ENCODE results near the gene ALDOA.

ALDOA gene

GRCh38 chr16:30087181-30087898, 21.8 kb downstream of the ALDOA start:
- Histone ChIP-seq H3K27me3 (ENCODE audit: insufficient read depth, insufficient read length) (no peaks in the 10 kb centered on the region), H3K4me3 (ENCODE audit: insufficient read length, low read depth) (no peak overlapping the region), H3K4me1 (ENCODE audit: insufficient read depth, insufficient read length) (peaks cover 22% of the 10 kb centered on the region), H3K36me3 (ENCODE audit: insufficient read depth, insufficient read length, low read length) (peaks cover 51% of the 10 kb centered on the region), H3K9me3 (ENCODE audit: insufficient read depth, low read length) (no peaks in the 10 kb centered on the region), H3K9ac (ENCODE audit: insufficient read length, low read depth) (no peak overlapping the region)
- no peak for DNase-seq (ENCODE audit: low read depth, low spot score)
- TF ChIP-seq YY1 (IDR thresholded peaks at IDR 0.05; ENCODE audit: insufficient read depth, insufficient read length), result no peak
- no peak for TF ChIP-seq ZNF274 (IDR thresholded peaks at IDR 0.05; ENCODE audit: low read depth, low read length)
- no peak for TF ChIP-seq SUZ12 (IDR thresholded peaks at IDR 0.05; ENCODE audit: extremely low read depth, insufficient read depth, insufficient read length)

DNA sequence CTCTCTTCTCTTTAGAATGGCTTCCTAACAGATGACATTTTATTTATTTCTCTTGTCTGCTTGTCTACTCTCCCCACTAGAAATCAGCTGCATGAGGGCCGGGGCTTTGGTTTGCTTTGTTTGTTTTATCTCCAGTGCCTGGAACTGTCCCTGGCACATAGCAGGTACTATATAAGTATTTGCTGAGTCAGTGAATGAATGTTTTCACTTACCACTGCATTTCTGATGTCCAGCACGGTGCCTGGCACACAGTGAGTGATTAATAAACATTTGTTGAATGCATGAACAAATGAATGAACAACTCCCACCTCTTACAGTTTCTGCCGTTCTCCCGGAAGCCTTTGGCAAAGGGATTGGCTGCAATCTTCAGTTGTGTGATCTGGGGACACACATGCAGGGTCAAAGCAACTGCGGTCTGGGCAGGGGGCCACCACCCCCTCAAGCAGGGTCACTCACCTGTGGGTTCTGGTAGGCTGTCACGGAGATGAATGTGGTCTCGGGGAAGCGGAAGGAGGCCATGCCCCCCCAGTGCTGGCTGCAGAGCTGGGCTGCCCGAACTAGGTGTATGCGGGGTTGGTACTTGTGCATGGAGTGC, 22.8 kb downstream of the ALDOA start:
- Histone ChIP-seq H3K4me1 (ENCODE audit: insufficient read depth, insufficient read length) (peaks cover 19% of the 10 kb centered on the region), H3K36me3 (ENCODE audit: insufficient read depth, insufficient read length, low read length) (peaks cover 41% of the 10 kb centered on the region), H3K9me3 (ENCODE audit: insufficient read depth, low read length) (no peaks in the 10 kb centered on the region), H3K9ac (ENCODE audit: insufficient read length, low read depth) (peak overlapping the region; percentile 13), H3K4me3 (ENCODE audit: insufficient read length, low read depth) (no peak overlapping the region), H3K27me3 (ENCODE audit: insufficient read depth, insufficient read length) (no peaks in the 10 kb centered on the region)
- DNase-seq (ENCODE audit: low read depth, low spot score), result no peak
- TF ChIP-seq YY1 (IDR thresholded peaks at IDR 0.05; ENCODE audit: insufficient read depth, insufficient read length) (no peak), SUZ12 (IDR thresholded peaks at IDR 0.05; ENCODE audit: extremely low read depth, insufficient read depth, insufficient read length) (no peak), ZNF274 (IDR thresholded peaks at IDR 0.05; ENCODE audit: low read depth, low read length) (no peak)

DNA sequence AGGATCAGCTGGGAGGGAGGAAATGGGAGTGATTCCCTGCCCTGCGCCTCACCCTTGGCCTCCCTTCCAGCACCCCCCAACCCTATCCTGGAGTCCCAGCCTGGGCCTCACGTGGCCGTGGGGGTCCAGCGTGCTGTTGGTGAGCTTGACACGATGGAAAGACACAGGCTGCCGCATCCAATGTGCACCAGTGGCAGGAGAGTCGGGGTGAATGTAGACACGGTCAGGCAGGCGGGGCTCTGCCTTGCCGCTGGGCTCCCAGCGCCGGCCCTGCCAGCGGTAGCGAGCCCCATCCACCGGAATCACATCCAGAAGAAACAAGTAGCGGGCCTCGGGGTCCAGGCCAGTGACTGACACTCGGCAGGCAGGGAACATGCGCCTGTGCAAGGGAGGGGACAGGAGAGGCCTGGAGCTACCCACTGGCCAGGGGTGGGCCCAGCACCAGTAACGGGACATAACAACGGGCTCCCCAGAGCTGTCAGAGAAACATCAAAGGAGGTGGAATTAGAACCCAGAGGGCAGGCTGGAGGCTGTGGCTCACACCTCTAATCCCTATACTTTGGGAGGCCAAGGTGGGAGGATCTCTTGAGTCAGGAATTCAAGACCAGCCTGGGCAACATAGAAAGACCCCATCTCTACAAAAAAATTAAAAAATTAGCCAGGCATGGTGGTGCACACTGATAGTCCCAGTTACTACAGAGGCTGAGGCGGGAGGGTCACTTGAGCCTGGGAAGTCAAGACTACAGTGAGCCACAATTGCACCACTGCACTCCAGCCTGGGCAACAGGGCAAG, 23.5 kb downstream of the ALDOA start:
- TF ChIP-seq YY1 (IDR thresholded peaks at IDR 0.05; ENCODE audit: insufficient read depth, insufficient read length) (no peak), ZNF274 (IDR thresholded peaks at IDR 0.05; ENCODE audit: low read depth, low read length) (no peak), SUZ12 (IDR thresholded peaks at IDR 0.05; ENCODE audit: extremely low read depth, insufficient read depth, insufficient read length) (no peak)
- Histone ChIP-seq H3K4me1 (ENCODE audit: insufficient read depth, insufficient read length) (peaks cover 19% of the 10 kb centered on the region), H3K9me3 (ENCODE audit: insufficient read depth, low read length) (no peaks in the 10 kb centered on the region), H3K9ac (ENCODE audit: insufficient read length, low read depth) (peak overlapping the region; percentile 13), H3K36me3 (ENCODE audit: insufficient read depth, insufficient read length, low read length) (peaks cover 34% of the 10 kb centered on the region), H3K27me3 (ENCODE audit: insufficient read depth, insufficient read length) (no peaks in the 10 kb centered on the region), H3K4me3 (ENCODE audit: insufficient read length, low read depth) (no peak overlapping the region)
- no peak for DNase-seq (ENCODE audit: low read depth, low spot score)

DNA sequence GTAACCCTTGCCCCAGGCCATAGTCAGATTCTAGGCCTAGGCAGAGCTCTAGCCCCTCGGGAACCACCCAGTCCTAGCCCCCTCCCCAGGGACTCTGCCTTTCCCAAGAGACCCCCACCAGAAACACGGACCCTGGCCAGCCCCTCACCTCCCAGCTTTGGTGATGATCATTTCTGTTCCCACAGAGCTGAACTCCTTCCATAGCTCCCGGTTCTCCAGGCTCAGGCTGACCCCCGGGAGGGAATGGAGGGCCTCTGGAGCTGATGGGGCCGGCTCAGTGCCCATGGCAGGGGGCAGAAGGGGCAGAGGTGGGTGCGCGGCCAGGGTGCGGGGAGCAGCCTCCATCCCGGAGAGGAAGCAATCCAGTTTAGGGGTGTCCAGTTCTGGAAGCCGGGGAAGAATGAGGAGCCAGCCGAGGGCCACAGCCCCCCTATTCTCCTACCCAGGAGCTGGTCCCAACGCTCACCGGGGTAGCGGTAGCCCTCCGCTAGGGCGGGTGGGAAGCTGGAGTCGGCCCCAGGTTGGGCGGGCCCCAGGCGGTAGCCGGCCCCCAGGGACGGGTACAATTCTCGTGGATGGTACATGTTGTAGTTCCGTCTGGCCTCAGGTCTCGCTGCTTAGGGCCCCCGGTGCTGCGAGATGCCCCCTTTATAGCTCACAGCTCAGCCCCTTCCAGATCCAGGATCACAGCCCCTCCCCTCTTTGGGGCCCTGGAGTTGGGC, 25.2 kb downstream of the ALDOA start:
- no peak for DNase-seq (ENCODE audit: low read depth, low spot score)
- H3K27me3 ChIP-seq (ENCODE audit: insufficient read depth, insufficient read length), result no peaks in the 10 kb centered on the region
- H3K36me3 ChIP-seq (ENCODE audit: insufficient read depth, insufficient read length, low read length), result peaks cover 20% of the 10 kb centered on the region
- H3K9ac ChIP-seq (ENCODE audit: insufficient read length, low read depth), result peak overlapping the region; percentile 51
- peak overlapping the region; percentile 82 for H3K4me3 ChIP-seq (ENCODE audit: insufficient read length, low read depth)
- TF ChIP-seq YY1 (IDR thresholded peaks at IDR 0.05; ENCODE audit: insufficient read depth, insufficient read length), result no peak
- TF ChIP-seq SUZ12 (IDR thresholded peaks at IDR 0.05; ENCODE audit: extremely low read depth, insufficient read depth, insufficient read length), result no peak
- TF ChIP-seq ZNF274 (IDR thresholded peaks at IDR 0.05; ENCODE audit: low read depth, low read length), result no peak
- H3K4me1 ChIP-seq (ENCODE audit: insufficient read depth, insufficient read length), result peaks cover 32% of the 10 kb centered on the region
- no peaks in the 10 kb centered on the region for H3K9me3 ChIP-seq (ENCODE audit: insufficient read depth, low read length)

DNA sequence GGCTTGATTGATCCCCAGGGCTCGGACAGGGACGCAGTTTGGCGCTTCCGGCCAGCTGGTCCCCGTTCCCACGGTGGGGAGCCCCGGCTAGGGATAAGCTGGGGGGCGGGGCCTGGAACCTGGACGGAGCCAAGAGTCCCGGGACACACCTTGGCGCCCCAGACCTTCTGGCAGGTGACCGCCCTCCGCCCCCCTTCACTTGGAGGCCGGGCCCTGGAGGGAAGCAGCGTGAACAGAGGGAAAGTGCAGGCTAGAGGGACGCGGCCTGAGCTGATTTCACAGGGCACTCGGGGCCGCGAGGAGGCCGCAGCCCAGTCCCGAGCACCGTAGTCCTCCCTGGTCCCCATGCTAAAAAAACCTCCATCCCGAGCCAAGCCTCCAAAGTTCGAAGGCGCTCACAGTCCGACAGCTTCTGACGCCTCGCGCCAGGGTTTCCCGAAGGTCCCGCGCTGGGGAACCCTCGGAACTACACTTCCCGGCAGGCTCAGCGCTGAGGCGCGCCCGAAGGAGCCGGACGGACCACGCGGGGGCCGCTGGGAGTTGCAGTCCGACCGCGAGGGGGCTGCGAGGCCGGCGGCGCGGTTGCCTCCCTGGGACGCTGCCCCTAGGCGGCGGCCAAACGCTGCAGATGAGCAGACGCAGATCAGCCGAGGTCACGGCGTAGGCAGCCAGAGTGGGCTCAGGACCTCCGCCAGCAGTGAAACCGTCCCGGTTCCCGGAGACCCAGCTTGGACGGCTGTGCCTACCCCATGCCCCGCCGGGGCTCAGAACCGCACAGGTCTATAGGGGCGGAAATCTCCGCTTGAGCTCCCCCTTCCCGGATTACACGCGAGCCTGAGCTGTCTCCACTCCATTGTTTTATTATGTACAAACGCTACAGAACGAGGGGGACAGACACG, 26.2 kb downstream of the ALDOA start, which contains the start of gene TBX6:
TSS of gene TBX6 (minus strand) at position 451 of the 899 bp plus-strand sequence. CDS start 731 bp downstream, outside the sequence.
- TF ChIP-seq SUZ12 (IDR thresholded peaks at IDR 0.05; ENCODE audit: extremely low read depth, insufficient read depth, insufficient read length), result no peak
- no peak for TF ChIP-seq ZNF274 (IDR thresholded peaks at IDR 0.05; ENCODE audit: low read depth, low read length)
- no peak for TF ChIP-seq YY1 (IDR thresholded peaks at IDR 0.05; ENCODE audit: insufficient read depth, insufficient read length)
- peaks cover 4% of the 10 kb centered on the region for H3K9me3 ChIP-seq (ENCODE audit: insufficient read depth, low read length)
- H3K4me3 ChIP-seq (ENCODE audit: insufficient read length, low read depth), result peak within 1 kb of the TSS; percentile 82
- DNase-seq (ENCODE audit: low read depth, low spot score), result peak; percentile 93
- H3K36me3 ChIP-seq (ENCODE audit: insufficient read depth, insufficient read length, low read length), result peaks cover 12% of the 10 kb centered on the region
- H3K9ac ChIP-seq (ENCODE audit: insufficient read length, low read depth), result peak within 1 kb of the TSS; percentile 96
- no peaks in the 10 kb centered on the region for H3K27me3 ChIP-seq (ENCODE audit: insufficient read depth, insufficient read length)
- peaks cover 32% of the 10 kb centered on the region for H3K4me1 ChIP-seq (ENCODE audit: insufficient read depth, insufficient read length)
